GM23338 (cell line): ENCODE data around the gene NLE1. TPM values are rescaled to one million over a fixed set of nuclear protein-coding genes. Genes with fewer than 3 reads are reported as not detected.
"Not testable (repeated sequence)": the region's sequence is repeated elsewhere in the genome, so short reads cannot be mapped to it uniquely, and the experiment has no call there.

Experiments
- ATAC-seq: fragments of 200-7000 bp; cut with Tn5 transposase; 3 replicates; pipeline ENCODE4 v1.9.1; 2020
- DNase-seq: peaks from one replicate; pipeline ENCODE4 v3.0.0-alpha.2; 2015; ENCODE audit warnings: low spot score
- H2AFZ ChIP-seq: fragments of 200-600 bp; sonication (generic); 2 replicates; pipeline ENCODE4 v1.8.0; 2016; ENCODE audit warnings: antibody characterized with exemption, mild to moderate bottlenecking, moderate library complexity
- H3F3A ChIP-seq: fragments of 200-600 bp; sonication (generic); replicated peaks from 2 replicates; pipeline ENCODE4 v1.8.0; 2017; ENCODE audit warnings: antibody characterized with exemption, mixed run types, low read depth
- H3K27ac ChIP-seq: fragments of 200-600 bp; sonication (generic); 2 replicates; pipeline ENCODE4 v1.6.1; 2016; ENCODE audit warnings: low read depth
- H3K27me3 ChIP-seq: fragments of 200-600 bp; sonication (generic); 2 replicates; pipeline ENCODE4 v1.8.0; 2016; ENCODE audit warnings: mild to moderate bottlenecking, mixed run types, moderate library complexity; ENCODE audit not compliant: insufficient read depth
- H3K36me3 ChIP-seq: fragments of 200-600 bp; sonication (generic); 2 replicates; pipeline ENCODE4 v1.8.0; 2016; ENCODE audit warnings: mild to moderate bottlenecking; ENCODE audit not compliant: insufficient read depth
- H3K4me1 ChIP-seq: fragments of 200-600 bp; sonication (generic); 2 replicates; pipeline ENCODE4 v1.8.0; 2016; ENCODE audit warnings: mild to moderate bottlenecking, moderate library complexity; ENCODE audit not compliant: insufficient read depth
- H3K4me2 ChIP-seq: fragments of 200-600 bp; sonication (generic); 2 replicates; pipeline ENCODE4 v1.7.1; 2017; ENCODE audit warnings: mixed run types
- H3K4me3 ChIP-seq: fragments of 200-600 bp; sonication (generic); 2 replicates; pipeline ENCODE4 v1.6.1; 2016; ENCODE audit warnings: mixed run types
- H3K79me2 ChIP-seq: fragments of 200-600 bp; sonication (generic); replicated peaks from 2 replicates; pipeline ENCODE4 v1.8.0; 2017; ENCODE audit warnings: mild to moderate bottlenecking; ENCODE audit not compliant: insufficient read depth
- H3K9me2 ChIP-seq: fragments of 200-600 bp; sonication (generic); 2 replicates; pipeline ENCODE4 v1.8.0; 2017; ENCODE audit not compliant: insufficient read depth
- H4K20me1 ChIP-seq: fragments of 200-600 bp; sonication (generic); replicated peaks from 2 replicates; pipeline ENCODE4 v1.8.0; 2017; ENCODE audit warnings: mild to moderate bottlenecking; ENCODE audit not compliant: insufficient read depth
- H3K27ac Mint-ChIP-seq: 2 replicates; pipeline ENCODE4 v1.8.0; 2020; ENCODE audit warnings: inconsistent platforms, mild to moderate bottlenecking, moderate library complexity, mixed read lengths
- H3K27me3 Mint-ChIP-seq: 3 replicates; pipeline ENCODE4 v1.8.0; 2022; ENCODE audit warnings: low read depth, mild to moderate bottlenecking, moderate library complexity, mixed read lengths, inconsistent platforms; ENCODE audit not compliant: insufficient read depth, poor library complexity
- H3K36me3 Mint-ChIP-seq: 3 replicates; pipeline ENCODE4 v1.8.0; 2021; ENCODE audit warnings: low read depth, mild to moderate bottlenecking, inconsistent platforms, moderate library complexity, mixed read lengths
- H3K4me1 Mint-ChIP-seq: 3 replicates; pipeline ENCODE4 v1.8.0; 2020; ENCODE audit warnings: mild to moderate bottlenecking, inconsistent platforms, mixed read lengths
- H3K4me3 Mint-ChIP-seq: 3 replicates; pipeline ENCODE4 v1.8.0; 2021; ENCODE audit warnings: moderate library complexity, mild to moderate bottlenecking, inconsistent platforms, mixed read lengths
- H3K9me3 Mint-ChIP-seq: 3 replicates; pipeline ENCODE4 v1.8.0; 2020; ENCODE audit warnings: moderate library complexity, mild to moderate bottlenecking, inconsistent platforms, mixed read lengths
- EZH2phosphoT487 ChIP-seq: fragments of 200-600 bp; sonication (generic); IDR thresholded peaks from one replicate; pipeline ENCODE4 v1.8.1; 2018; ENCODE audit warnings: antibody characterized with exemption; ENCODE audit not compliant: unreplicated experiment
- ZNF331 ChIP-seq: fragments of 250-450 bp; sonication (Bioruptor Pico); IDR thresholded peaks from 2 replicates; pipeline ENCODE4 v1.5.0; 2020; ENCODE audit warnings: low read depth, mild to moderate bottlenecking, moderate library complexity
- polyA plus RNA-seq: library from polyadenylated mRNA; unstranded; fragments of >200 nt; fragmentation: Nextera tagmentation; extraction: Ambion mirVana; gene quantifications from 2 replicates; pipeline ENCODE4 v1.2.1, GENCODE V29; 2016
- total RNA-seq: library from RNA; depleted of rRNA; stranded (reverse); fragments of >200 nt; shearing (Covaris generic); gene quantifications from 2 replicates; pipeline ENCODE4 v1.2.3, GENCODE V29; 2014
- TF ChIP-seq, protein P1 (sequence below): fragments of 250-450 bp; sonication (Bioruptor Pico); IDR thresholded peaks from 2 replicates; pipeline ENCODE4 v1.5.0; 2020; ENCODE audit warnings: mild to moderate bottlenecking, moderate library complexity

The NLE1 gene
- total and polyA plus RNA-seq, 2 experiments from 2014 or later, result 16.6 to 66.4 TPM

DNA sequence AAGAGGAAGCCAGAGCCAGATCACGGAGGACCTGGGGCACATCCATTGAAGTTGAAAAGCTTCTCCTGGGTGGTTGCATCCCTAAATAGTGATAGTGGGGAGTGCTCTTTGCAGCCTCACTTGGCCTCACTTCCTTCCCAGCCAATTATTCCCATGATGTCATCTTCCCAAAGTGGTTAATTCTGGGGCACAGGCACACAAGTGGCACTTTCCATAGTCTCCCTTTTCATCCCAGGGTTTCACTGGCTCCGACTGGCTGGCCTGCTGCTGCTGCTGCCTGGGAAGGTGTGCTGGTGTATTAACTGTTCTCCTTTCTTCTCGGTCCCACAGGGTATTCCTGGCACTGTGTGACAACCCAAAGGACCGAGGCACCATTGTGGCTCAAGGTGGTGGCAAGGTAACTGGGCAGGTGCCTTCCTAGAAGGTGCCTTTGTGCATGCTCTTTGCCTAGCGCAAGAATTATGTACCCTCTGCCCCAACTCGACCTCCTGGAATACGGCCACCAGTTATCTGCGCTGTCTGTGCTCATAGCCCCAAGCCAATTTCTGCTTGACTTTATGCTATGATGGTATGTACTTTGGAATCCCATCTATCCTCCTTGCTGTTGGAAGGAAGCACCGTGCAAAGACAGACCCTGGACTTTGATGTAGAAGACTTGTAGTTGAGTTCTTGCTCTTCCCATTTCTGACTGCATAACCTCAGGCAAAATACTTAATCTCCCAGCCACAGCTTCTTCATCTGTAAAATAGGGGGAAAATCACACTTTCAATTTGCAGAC, 33.7 kb upstream of the NLE1 start:
- H3K4me2 ChIP-seq, result no peak overlapping the region
- peaks cover 9% of the 10 kb centered on the region for H3K27me3 Mint-ChIP-seq
- no peaks in the 10 kb centered on the region for H3K36me3 Mint-ChIP-seq
- no peak overlapping the region for H3K4me3 Mint-ChIP-seq
- H3K27ac ChIP-seq, result no peak overlapping the region
- H3K27me3 ChIP-seq, result no peaks in the 10 kb centered on the region
- no peak overlapping the region for H2AFZ ChIP-seq
- H3K4me1 Mint-ChIP-seq, result no peaks in the 10 kb centered on the region
- H4K20me1 ChIP-seq, result no peaks in the 10 kb centered on the region
- no peaks in the 10 kb centered on the region for H3K4me1 ChIP-seq
- TF ChIP-seq ZNF331 (CRISPR knock-in tag), result no peak
- DNase-seq (no peak), ATAC-seq (no peak)
- no peak overlapping the region for H3K27ac Mint-ChIP-seq
- H3F3A ChIP-seq, result no peaks in the 10 kb centered on the region
- no peaks in the 10 kb centered on the region for H3K79me2 ChIP-seq
- no peaks in the 10 kb centered on the region for H3K36me3 ChIP-seq
- no peak overlapping the region for H3K4me3 ChIP-seq
- no peaks in the 10 kb centered on the region for H3K9me2 ChIP-seq
- peaks cover 13% of the 10 kb centered on the region for H3K9me3 Mint-ChIP-seq

- Mint-ChIP-seq H3K4me1 (no peaks in the 10 kb centered on the region), H3K36me3 (no peaks in the 10 kb centered on the region), H3K4me3 (no peak overlapping the region), H3K27me3 (peaks cover 11% of the 10 kb centered on the region), H3K9me3 (peaks cover 9% of the 10 kb centered on the region), H3K27ac (no peak overlapping the region)
- DNase-seq, result no peak
- Histone ChIP-seq H3K27ac (no peak overlapping the region), H3K9me2 (no peaks in the 10 kb centered on the region), H3K36me3 (no peaks in the 10 kb centered on the region), H3K4me1 (no peaks in the 10 kb centered on the region), H3F3A (no peaks in the 10 kb centered on the region), H4K20me1 (no peaks in the 10 kb centered on the region), H2AFZ (no peak overlapping the region), H3K79me2 (no peaks in the 10 kb centered on the region), H3K4me3 (no peak overlapping the region), H3K4me2 (no peak overlapping the region), H3K27me3 (no peaks in the 10 kb centered on the region)
- TF ChIP-seq ZNF331 (CRISPR knock-in tag) (no peak), EZH2phosphoT487 (no peak)
- TF ChIP-seq, protein P1, sequence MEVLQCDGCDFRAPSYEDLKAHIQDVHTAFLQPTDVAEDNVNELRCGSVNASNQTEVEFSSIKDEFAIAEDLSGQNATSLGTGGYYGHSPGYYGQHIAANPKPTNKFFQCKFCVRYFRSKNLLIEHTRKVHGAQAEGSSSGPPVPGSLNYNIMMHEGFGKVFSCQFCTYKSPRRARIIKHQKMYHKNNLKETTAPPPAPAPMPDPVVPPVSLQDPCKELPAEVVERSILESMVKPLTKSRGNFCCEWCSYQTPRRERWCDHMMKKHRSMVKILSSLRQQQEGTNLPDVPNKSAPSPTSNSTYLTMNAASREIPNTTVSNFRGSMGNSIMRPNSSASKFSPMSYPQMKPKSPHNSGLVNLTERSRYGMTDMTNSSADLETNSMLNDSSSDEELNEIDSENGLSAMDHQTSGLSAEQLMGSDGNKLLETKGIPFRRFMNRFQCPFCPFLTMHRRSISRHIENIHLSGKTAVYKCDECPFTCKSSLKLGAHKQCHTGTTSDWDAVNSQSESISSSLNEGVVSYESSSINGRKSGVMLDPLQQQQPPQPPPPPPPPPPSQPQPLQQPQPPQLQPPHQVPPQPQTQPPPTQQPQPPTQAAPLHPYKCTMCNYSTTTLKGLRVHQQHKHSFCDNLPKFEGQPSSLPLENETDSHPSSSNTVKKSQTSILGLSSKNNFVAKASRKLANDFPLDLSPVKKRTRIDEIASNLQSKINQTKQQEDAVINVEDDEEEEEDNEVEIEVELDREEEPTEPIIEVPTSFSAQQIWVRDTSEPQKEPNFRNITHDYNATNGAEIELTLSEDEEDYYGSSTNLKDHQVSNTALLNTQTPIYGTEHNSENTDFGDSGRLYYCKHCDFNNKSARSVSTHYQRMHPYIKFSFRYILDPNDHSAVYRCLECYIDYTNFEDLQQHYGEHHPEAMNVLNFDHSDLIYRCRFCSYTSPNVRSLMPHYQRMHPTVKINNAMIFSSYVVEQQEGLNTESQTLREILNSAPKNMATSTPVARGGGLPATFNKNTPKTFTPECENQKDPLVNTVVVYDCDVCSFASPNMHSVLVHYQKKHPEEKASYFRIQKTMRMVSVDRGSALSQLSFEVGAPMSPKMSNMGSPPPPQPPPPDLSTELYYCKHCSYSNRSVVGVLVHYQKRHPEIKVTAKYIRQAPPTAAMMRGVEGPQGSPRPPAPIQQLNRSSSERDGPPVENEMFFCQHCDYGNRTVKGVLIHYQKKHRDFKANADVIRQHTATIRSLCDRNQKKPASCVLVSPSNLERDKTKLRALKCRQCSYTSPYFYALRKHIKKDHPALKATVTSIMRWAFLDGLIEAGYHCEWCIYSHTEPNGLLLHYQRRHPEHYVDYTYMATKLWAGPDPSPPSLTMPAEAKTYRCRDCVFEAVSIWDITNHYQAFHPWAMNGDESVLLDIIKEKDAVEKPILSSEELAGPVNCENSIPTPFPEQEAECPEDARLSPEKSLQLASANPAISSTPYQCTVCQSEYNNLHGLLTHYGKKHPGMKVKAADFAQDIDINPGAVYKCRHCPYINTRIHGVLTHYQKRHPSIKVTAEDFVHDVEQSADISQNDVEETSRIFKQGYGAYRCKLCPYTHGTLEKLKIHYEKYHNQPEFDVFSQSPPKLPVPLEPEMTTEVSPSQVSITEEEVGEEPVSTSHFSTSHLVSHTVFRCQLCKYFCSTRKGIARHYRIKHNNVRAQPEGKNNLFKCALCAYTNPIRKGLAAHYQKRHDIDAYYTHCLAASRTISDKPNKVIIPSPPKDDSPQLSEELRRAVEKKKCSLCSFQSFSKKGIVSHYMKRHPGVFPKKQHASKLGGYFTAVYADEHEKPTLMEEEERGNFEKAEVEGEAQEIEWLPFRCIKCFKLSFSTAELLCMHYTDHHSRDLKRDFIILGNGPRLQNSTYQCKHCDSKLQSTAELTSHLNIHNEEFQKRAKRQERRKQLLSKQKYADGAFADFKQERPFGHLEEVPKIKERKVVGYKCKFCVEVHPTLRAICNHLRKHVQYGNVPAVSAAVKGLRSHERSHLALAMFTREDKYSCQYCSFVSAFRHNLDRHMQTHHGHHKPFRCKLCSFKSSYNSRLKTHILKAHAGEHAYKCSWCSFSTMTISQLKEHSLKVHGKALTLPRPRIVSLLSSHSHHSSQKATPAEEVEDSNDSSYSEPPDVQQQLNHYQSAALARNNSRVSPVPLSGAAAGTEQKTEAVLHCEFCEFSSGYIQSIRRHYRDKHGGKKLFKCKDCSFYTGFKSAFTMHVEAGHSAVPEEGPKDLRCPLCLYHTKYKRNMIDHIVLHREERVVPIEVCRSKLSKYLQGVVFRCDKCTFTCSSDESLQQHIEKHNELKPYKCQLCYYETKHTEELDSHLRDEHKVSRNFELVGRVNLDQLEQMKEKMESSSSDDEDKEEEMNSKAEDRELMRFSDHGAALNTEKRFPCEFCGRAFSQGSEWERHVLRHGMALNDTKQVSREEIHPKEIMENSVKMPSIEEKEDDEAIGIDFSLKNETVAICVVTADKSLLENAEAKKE, result no peak
- no peak for ATAC-seq
These were observed 32.8 kb upstream of the NLE1 start for GRCh38 chr17:35174835-35175334.

GRCh38 chr17:35172321-35172720, 30.2 kb upstream of the NLE1 start:
- not testable (repeated sequence) for DNase-seq

More at GRCh38 chr17:35172321-35172720, 30.2 kb upstream of the NLE1 start:
- not testable (repeated sequence) for H3K4me1 Mint-ChIP-seq, H3K4me3 ChIP-seq, H2AFZ ChIP-seq, H3K27ac Mint-ChIP-seq, H3K4me3 Mint-ChIP-seq, H3K36me3 ChIP-seq, H3K9me3 Mint-ChIP-seq, ATAC-seq, H3F3A ChIP-seq, H3K27ac ChIP-seq, H3K9me2 ChIP-seq, H3K36me3 Mint-ChIP-seq, H3K27me3 ChIP-seq, H4K20me1 ChIP-seq, H3K4me2 ChIP-seq, H3K79me2 ChIP-seq, H3K4me1 ChIP-seq
- H3K27me3 Mint-ChIP-seq, result peaks cover 16% of the 10 kb centered on the region
